OCI-LY7 (cell line): ENCODE data around the gene KCNK15. TPM values are rescaled to one million over a fixed set of nuclear protein-coding genes. Genes with fewer than 3 reads are reported as not detected.

Experiments
- BruUV-seq: library from RNA; stranded (reverse); fragments of 400-500 nt; replicated peaks from 2 replicates; lab custom pipeline; 2021; lab: Mats Ljungman, UMichigan
- CTCF ChIA-PET: fragments of 300-600 bp; sonication (Branson Sonifier 250); formaldehyde crosslinking; loops from one replicate; lab custom pipeline; 2022; ENCODE audit warnings: antibody characterized with exemption; ENCODE audit not compliant: unreplicated experiment; lab: Charles Lee
- POLR2A ChIA-PET: fragments of 300-600 bp; sonication (Branson Sonifier 250); formaldehyde crosslinking; loops from one replicate; lab custom pipeline; 2022; ENCODE audit warnings: antibody characterized with exemption; lab: Charles Lee
- DNase-seq: peaks from one replicate; pipeline ENCODE4 v3.0.0-alpha.2; 2015; ENCODE audit warnings: low spot score
- H2AFZ ChIP-seq: fragments of 200-600 bp; sonication (generic), shearing (Covaris generic); 2 replicates; pipeline ENCODE4 v1.6.1; 2014; ENCODE audit warnings: mild to moderate bottlenecking, antibody characterized with exemption, low read length, moderate library complexity
- H3K27ac ChIP-seq: fragments of 200-600 bp; sonication (generic); 2 replicates; pipeline ENCODE4 v1.5.1; 2014; ENCODE audit warnings: mixed run types, low read depth, mild to moderate bottlenecking, moderate library complexity, low read length, inconsistent platforms; ENCODE audit not compliant: poor library complexity, severe bottlenecking
- H3K36me3 ChIP-seq: fragments of 200-600 bp; sonication (generic); 2 replicates; pipeline ENCODE4 v1.6.1; 2014; ENCODE audit warnings: mild to moderate bottlenecking, antibody characterized with exemption, low read length, moderate library complexity, mixed read lengths; ENCODE audit not compliant: insufficient read depth
- H3K4me1 ChIP-seq: fragments of 200-600 bp; sonication (generic); 2 replicates; pipeline ENCODE4 v1.5.1; 2014; ENCODE audit warnings: mild to moderate bottlenecking, low read length; ENCODE audit not compliant: insufficient read depth, poor library complexity, severe bottlenecking
- H3K4me2 ChIP-seq: fragments of 200-600 bp; sonication (generic); 2 replicates; pipeline ENCODE4 v1.6.1; 2014; ENCODE audit warnings: mild to moderate bottlenecking, low read length
- H3K4me3 ChIP-seq: fragments of 200-600 bp; sonication (generic); 2 replicates; pipeline ENCODE4 v1.5.1; 2014; ENCODE audit warnings: mild to moderate bottlenecking, low read depth, low read length; ENCODE audit not compliant: poor library complexity, severe bottlenecking
- H3K79me2 ChIP-seq: fragments of 200-600 bp; sonication (generic); 2 replicates; pipeline ENCODE4 v1.6.1; 2016; ENCODE audit warnings: low read depth, mild to moderate bottlenecking, low read length, moderate library complexity, mixed read lengths; ENCODE audit not compliant: insufficient read depth
- H3K9me2 ChIP-seq: fragments of 200-600 bp; sonication (generic); 2 replicates; pipeline ENCODE4 v1.6.1; 2016; ENCODE audit warnings: mild to moderate bottlenecking, low read length, mixed read lengths; ENCODE audit not compliant: insufficient read depth
- H3K9me3 ChIP-seq: fragments of 200-600 bp; sonication (generic); 2 replicates; pipeline ENCODE4 v1.6.1; 2014; ENCODE audit warnings: mild to moderate bottlenecking, mixed run types, low read length, mixed read lengths
- H4K20me1 ChIP-seq: fragments of 200-600 bp; sonication (generic); 2 replicates; pipeline ENCODE4 v1.6.1; 2014; ENCODE audit warnings: mild to moderate bottlenecking, antibody characterized with exemption, low read length, moderate library complexity, mixed read lengths; ENCODE audit not compliant: insufficient read depth
- CTCF ChIP-seq: fragments of 200-600 bp; sonication (generic); conservative IDR thresholded peaks from 2 replicates; pipeline ENCODE4 v1.5.1; 2014; ENCODE audit warnings: mild to moderate bottlenecking, antibody characterized with exemption, low read length, moderate library complexity, mixed read lengths
- EZH2phosphoT487 ChIP-seq: fragments of 200-600 bp; sonication (generic); IDR thresholded peaks from 2 replicates; pipeline ENCODE4 v1.6.1; 2018; ENCODE audit warnings: low read depth, borderline replicate concordance, mild to moderate bottlenecking, mixed run types, antibody characterized with exemption, low read length, moderate library complexity, mixed read lengths
- intact Hi-C: fragments of 100-400 bp; cut with micrococcal nuclease; formaldehyde crosslinking; loops from one replicate; pipeline ENCODE4 v1.10.0; 2022; ENCODE audit not compliant: unreplicated experiment
- total RNA-seq, 2 experiments: library from RNA; depleted of rRNA in 1 of 2; stranded (reverse); fragments of >200 nt in 1 of 2; shearing (Covaris generic) in 1 of 2; gene quantifications; 2 replicates each; pipeline ENCODE4 v1.2.3, GENCODE V29; 2014 to 2022

Gene KCNK15
- total RNA-seq, 2 experiments from 2014 or later = not detected

DNA sequence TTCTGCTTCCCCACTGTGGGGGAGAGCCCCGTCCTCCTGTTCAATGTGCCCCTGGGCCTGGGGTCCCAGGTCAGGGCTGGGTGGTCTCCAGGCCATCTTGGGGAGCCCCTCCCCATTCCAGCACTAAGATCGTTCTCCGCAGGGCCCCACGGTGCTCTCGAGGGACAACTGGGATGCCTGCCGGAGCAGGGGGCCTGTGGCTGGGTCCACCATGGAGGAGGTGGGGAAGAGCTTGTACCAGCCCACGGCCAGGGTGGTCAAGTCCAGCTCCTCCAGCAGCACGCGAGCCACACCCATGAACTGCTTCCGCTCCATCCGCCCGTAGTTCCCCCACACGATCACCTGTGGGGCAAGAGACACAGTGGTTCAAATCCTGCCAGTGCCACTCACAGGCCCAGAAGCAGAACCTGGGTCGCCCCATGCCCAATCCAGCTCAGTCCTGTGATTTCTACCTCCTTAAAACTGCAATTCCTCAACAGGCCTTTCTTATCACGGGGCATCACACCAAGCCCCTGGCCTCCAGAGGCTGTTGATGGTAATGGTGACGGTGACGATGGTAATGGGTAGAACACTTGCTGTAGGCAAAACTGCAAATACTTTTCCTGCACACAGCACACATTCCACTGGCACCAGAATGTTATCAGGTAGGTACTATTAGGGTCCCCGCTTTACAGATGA is 10.5 kb downstream of the KCNK15 start:
- Histone ChIP-seq H3K9me2 (no peaks in the 10 kb centered on the region), H3K4me3 (no peak overlapping the region), H3K27ac (no peak overlapping the region), H3K79me2 (no peaks in the 10 kb centered on the region), H2AFZ (no peak overlapping the region), H3K9me3 (no peaks in the 10 kb centered on the region), H4K20me1 (no peaks in the 10 kb centered on the region), H3K4me2 (no peak overlapping the region), H3K36me3 (no peaks in the 10 kb centered on the region), H3K4me1 (no peaks in the 10 kb centered on the region)
- BruUV-seq = no TSS peak
- intact Hi-C loops = no loop called here
- CTCF ChIA-PET = no interaction called here
- POLR2A ChIA-PET = no interaction called here
- DNase-seq = no peak
- TF ChIP-seq CTCF = no peak
- no peak for TF ChIP-seq EZH2phosphoT487

DNA sequence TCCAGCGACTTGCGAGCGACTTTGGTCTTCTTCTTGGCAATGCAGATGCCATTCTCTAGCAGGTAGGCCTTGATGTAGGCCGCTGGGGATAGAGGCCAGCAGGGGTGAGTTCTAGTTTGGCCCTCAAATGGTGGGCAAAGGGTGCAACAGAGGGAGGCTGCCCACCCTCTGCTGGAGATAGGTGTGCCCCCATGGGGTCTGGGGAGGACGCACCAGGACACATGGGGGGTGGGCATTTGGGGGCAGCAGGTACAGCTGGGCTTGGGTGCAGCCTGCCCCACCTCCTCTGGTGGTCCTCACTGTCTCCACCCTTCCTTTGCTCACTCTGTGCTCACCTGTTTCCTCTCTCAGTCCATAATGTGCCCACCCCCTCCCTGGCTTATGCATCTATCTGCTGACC is 11.3 kb downstream of the KCNK15 start:
- Histone ChIP-seq H2AFZ (no peak overlapping the region), H4K20me1 (no peaks in the 10 kb centered on the region), H3K9me2 (no peaks in the 10 kb centered on the region), H3K36me3 (no peaks in the 10 kb centered on the region), H3K4me2 (no peak overlapping the region), H3K4me3 (no peak overlapping the region), H3K27ac (no peak overlapping the region), H3K9me3 (no peaks in the 10 kb centered on the region), H3K4me1 (no peaks in the 10 kb centered on the region), H3K79me2 (no peaks in the 10 kb centered on the region)
- CTCF ChIA-PET = no interaction called here
- intact Hi-C loops = no loop called here
- POLR2A ChIA-PET = interaction anchor here (0.6 kb wide), 1 partner anchor 1946 kb away, joined by 3 read pairs; no protein-coding TSS in a partner anchor
- no TSS peak for BruUV-seq
- DNase-seq = no peak
- TF ChIP-seq EZH2phosphoT487 = no peak
- no peak for TF ChIP-seq CTCF

- BruUV-seq = no TSS peak
- no peaks in the 10 kb centered on the region for H3K9me3 ChIP-seq
- POLR2A ChIA-PET = no interaction called here
Observed at GRCh38 chr20:44758247-44759101, 12.8 kb downstream of the KCNK15 start.

More at GRCh38 chr20:44758247-44759101, 12.8 kb downstream of the KCNK15 start:
- Histone ChIP-seq H3K4me2 (no peak overlapping the region), H3K4me1 (no peaks in the 10 kb centered on the region), H3K27ac (no peak overlapping the region), H3K9me2 (no peaks in the 10 kb centered on the region), H3K79me2 (no peaks in the 10 kb centered on the region), H4K20me1 (no peaks in the 10 kb centered on the region), H2AFZ (no peak overlapping the region), H3K4me3 (no peak overlapping the region), H3K36me3 (no peaks in the 10 kb centered on the region)
- intact Hi-C loops = no loop called here
- TF ChIP-seq EZH2phosphoT487 = no peak
- no peak for TF ChIP-seq CTCF
- CTCF ChIA-PET = no interaction called here
- no peak for DNase-seq
